Measurements from ENCODE around the gene TBC1D10A. TPM values are rescaled to one million over a fixed set of nuclear protein-coding genes. Genes with fewer than 3 reads are reported as not detected.

Gene TBC1D10A
- total and polyA plus RNA-seq, 11 donors: 4.3 to 10.1 (median 7.1) TPM

GRCh38 chr22:30246814-30247376 lies 79.8 kb downstream of the TBC1D10A start:
- intact Hi-C loops (cut with DNase I): loop anchor here in 2 of 10 donors (5.0 kb wide), 2 partner anchors 35 to 40 kb away; no protein-coding TSS in a partner anchor
- Histone ChIP-seq H3K4me3 (peak overlapping the region in 9 of 12 donors; percentile 36 to 62 (median 49)), H3K27me3 (peaks cover 10 to 68% (median 31%) of the 10 kb centered on the region in 9 donors), H3K36me3 (no peaks in the 10 kb centered on the region), H3K9me3 (no peaks in the 10 kb centered on the region), H3K4me1 (peaks cover 0 to 39% (median 14%) of the 10 kb centered on the region in 12 donors), H3K27ac (peak overlapping the region in 1 of 12 donors; percentile 64)
- ATAC-seq (no peak), DNase-seq (no peak)
- TF ChIP-seq POLR2A (IDR thresholded peaks at IDR 0.05) (no peak), CTCF (IDR thresholded peaks at IDR 0.05) (no peak)
- 28 to 35% (median 30%) methylated on average over 15 of the region's 15 CpGs for WGBS, 4 donors

- H3K27ac ChIP-seq: peak within 1 kb of the TSS in 3 of 12 donors; percentile 22 to 64 (median 23)
- no peak for DNase-seq
- peak in 1 of 4 donors; percentile 27 for ATAC-seq
- 1 to 2% (median 1%) methylated on average over 43 to 64 of the region's 64 CpGs for WGBS, 4 donors
- H3K4me3 ChIP-seq: peak within 1 kb of the TSS; percentile 0 to 62 (median 45)
- H3K4me1 ChIP-seq: peaks cover 0 to 32% (median 12%) of the 10 kb centered on the region in 12 donors
- intact Hi-C loops (cut with DNase I): loop anchor here in 2 of 10 donors (5.0 kb wide), 2 partner anchors 34 to 39 kb away; no protein-coding TSS in a partner anchor
- no peaks in the 10 kb centered on the region for H3K36me3 ChIP-seq
- H3K27me3 ChIP-seq: peaks cover 10 to 68% (median 31%) of the 10 kb centered on the region in 9 donors
- TF ChIP-seq CTCF (IDR thresholded peaks at IDR 0.05) (peak in 2 of 12 donors; percentile 8 to 16), POLR2A (IDR thresholded peaks at IDR 0.05) (no peak)
- no peaks in the 10 kb centered on the region for H3K9me3 ChIP-seq
These were observed 80.5 kb downstream of the TBC1D10A start, which contains the start of gene LIF for GRCh38 chr22:30245985-30246813. Gene LIF (minus strand): TSS chr22:30246759. CDS start chr22:30246695, 64 bp downstream.

- no peak for TF ChIP-seq POLR2A (IDR thresholded peaks at IDR 0.05)
- no peak for TF ChIP-seq CTCF (IDR thresholded peaks at IDR 0.05)
- H3K4me3 ChIP-seq: peak overlapping the region in 10 of 12 donors; percentile 21 to 62 (median 48)
- H3K36me3 ChIP-seq: no peaks in the 10 kb centered on the region
- peak overlapping the region in 2 of 12 donors; percentile 23 to 64 for H3K27ac ChIP-seq
- intact Hi-C loops (cut with DNase I): loop anchor here in 2 of 10 donors (5.0 kb wide), 2 partner anchors 33 to 38 kb away; no protein-coding TSS in a partner anchor
- H3K9me3 ChIP-seq: no peaks in the 10 kb centered on the region
- WGBS, 4 donors: 35 to 44% (median 43%) methylated on average over 14 to 15 of the region's 15 CpGs
- H3K27me3 ChIP-seq: peaks cover 10 to 66% (median 31%) of the 10 kb centered on the region in 9 donors
- DNase-seq (no peak), ATAC-seq (no peak)
- peaks cover 0 to 30% (median 12%) of the 10 kb centered on the region in 12 donors for H3K4me1 ChIP-seq
These were observed 81.4 kb downstream of the TBC1D10A start for GRCh38 chr22:30245181-30245984.
